ENCODE results near the gene HERPUD1.

Gene HERPUD1

DNA sequence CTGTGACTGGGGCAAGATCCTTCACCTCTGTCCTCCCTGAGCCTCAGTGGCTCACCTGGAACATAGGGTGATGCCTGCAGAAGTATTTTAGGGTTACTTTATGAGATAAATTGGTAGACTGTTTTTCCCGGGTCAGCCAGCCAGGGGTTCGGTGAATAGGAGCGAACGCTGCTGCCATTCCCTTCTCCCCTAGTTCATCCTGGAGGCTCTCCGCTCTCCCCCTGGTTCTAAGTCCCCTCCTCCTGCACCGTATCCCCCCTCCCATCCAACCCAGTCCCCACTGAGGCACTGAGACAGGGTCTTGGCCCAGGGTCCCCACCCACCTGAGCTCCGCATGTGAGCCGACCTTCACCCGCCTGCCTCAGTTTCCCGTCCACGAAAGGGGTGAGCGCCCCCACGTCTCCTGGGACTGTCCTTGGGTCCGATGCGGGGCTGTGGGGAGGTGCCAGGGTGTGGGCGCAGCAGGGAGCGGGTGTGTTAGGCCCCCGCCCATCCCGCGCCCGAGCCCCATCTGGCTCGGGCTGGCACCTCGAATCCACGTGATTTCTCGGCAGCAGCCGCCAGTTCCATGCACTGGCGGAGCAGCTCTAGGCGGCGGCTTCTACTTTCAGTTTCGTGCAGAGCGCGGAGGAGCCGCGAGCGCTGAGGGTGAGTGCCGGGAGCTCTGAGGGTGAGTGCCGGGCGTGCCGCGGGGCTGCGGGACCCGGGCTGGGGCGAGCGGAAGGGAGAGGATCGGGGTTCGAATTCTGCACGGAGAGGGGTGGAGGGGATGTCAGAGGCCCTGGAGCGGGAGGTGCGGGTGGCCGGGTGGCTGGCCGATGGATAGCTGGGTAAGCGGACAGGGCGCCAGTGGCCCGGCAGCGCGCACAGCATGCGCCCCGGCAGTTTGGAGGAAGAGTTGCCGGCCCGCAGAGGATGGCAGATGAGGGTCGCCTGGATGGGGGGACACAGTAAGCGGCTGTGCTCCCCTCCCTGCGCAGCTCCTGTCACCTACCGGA, 57.3 kb downstream of the HERPUD1 start, which contains the start of gene NLRC5:
NLRC5 (plus strand) TSS at position 610 of the 998 bp plus-strand sequence. CDS start 31,156 bp downstream, outside the sequence.
- no peaks in the 10 kb centered on the region for H3K9me3 ChIP-seq (ENCODE audit: control insufficient read depth, insufficient read depth, low read depth, low read length)
- ChIA-PET CTCF (interaction anchor here (0.6 to 2.0 kb wide), 2 partner anchors 24 to 42 kb away, joined by 5 to 11 read pairs; no protein-coding TSS in a partner anchor), POLR2A (interaction anchor here (0.9 to 1.2 kb wide), 5 partner anchors 8 to 103 kb away, joined by 3 to 8 read pairs (median 4); partner anchors contain the start of gene CPNE2)
- H3K4me3 ChIP-seq (ENCODE audit: low read depth, low read length) = peak within 1 kb of the TSS; percentile 64
- peaks cover 4% of the 10 kb centered on the region; the same call in 1 of the 2 replicates for H3K4me1 ChIP-seq (ENCODE audit: control insufficient read depth, insufficient read depth, low read length)
- H3K27ac ChIP-seq (ENCODE audit: extremely low read depth, low read depth, low read length) = no peak within 1 kb of the TSS; the same call in 1 of the 2 replicates
- H3K36me3 ChIP-seq (ENCODE audit: control insufficient read depth in 2 of 2, insufficient read depth in 1 of 2, low read length in 2 of 2) = no peaks in the 10 kb centered on the region
- TF ChIP-seq ZNF76 (tag by site-specific recombination; IDR thresholded peaks at IDR 0.05; ENCODE audit: borderline replicate concordance, low read depth) (peak; percentile 72), ZXDB (tag by site-specific recombination; IDR thresholded peaks at IDR 0.05) (peak; percentile 66), ZNF239 (tag by site-specific recombination; IDR thresholded peaks at IDR 0.05) (no peak), ZNF660 (tag by site-specific recombination; IDR thresholded peaks at IDR 0.05) (peak; percentile 18; the same call in 1 of the 2 replicates), HOXD13 (CRISPR knock-in tag; IDR thresholded peaks at IDR 0.05; ENCODE audit: borderline replicate concordance) (no peak), ZBTB7A (tag by site-specific recombination; IDR thresholded peaks at IDR 0.05; ENCODE audit: low read depth) (0 out of 2 replicates have a peak, but pooled peaks have one; percentile 43), KLF1 (tag by site-specific recombination; IDR thresholded peaks at IDR 0.05) (peak; percentile 99), ZNF621 (tag by site-specific recombination; IDR thresholded peaks at IDR 0.05) (no peak), ZNF2 (tag by site-specific recombination; IDR thresholded peaks at IDR 0.05) (peak; percentile 83; the same call in 1 of the 2 replicates), ZSCAN30 (tag by site-specific recombination; IDR thresholded peaks at IDR 0.05) (no peak; the same call in 1 of the 2 replicates)
- TF ChIP-seq, protein P1, sequence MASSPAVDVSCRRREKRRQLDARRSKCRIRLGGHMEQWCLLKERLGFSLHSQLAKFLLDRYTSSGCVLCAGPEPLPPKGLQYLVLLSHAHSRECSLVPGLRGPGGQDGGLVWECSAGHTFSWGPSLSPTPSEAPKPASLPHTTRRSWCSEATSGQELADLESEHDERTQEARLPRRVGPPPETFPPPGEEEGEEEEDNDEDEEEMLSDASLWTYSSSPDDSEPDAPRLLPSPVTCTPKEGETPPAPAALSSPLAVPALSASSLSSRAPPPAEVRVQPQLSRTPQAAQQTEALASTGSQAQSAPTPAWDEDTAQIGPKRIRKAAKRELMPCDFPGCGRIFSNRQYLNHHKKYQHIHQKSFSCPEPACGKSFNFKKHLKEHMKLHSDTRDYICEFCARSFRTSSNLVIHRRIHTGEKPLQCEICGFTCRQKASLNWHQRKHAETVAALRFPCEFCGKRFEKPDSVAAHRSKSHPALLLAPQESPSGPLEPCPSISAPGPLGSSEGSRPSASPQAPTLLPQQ (tag by site-specific recombination; IDR thresholded peaks at IDR 0.05) = peak; percentile 76
- TF ChIP-seq, protein P2, sequence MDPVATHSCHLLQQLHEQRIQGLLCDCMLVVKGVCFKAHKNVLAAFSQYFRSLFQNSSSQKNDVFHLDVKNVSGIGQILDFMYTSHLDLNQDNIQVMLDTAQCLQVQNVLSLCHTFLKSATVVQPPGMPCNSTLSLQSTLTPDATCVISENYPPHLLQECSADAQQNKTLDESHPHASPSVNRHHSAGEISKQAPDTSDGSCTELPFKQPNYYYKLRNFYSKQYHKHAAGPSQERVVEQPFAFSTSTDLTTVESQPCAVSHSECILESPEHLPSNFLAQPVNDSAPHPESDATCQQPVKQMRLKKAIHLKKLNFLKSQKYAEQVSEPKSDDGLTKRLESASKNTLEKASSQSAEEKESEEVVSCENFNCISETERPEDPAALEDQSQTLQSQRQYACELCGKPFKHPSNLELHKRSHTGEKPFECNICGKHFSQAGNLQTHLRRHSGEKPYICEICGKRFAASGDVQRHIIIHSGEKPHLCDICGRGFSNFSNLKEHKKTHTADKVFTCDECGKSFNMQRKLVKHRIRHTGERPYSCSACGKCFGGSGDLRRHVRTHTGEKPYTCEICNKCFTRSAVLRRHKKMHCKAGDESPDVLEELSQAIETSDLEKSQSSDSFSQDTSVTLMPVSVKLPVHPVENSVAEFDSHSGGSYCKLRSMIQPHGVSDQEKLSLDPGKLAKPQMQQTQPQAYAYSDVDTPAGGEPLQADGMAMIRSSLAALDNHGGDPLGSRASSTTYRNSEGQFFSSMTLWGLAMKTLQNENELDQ (tag by site-specific recombination; IDR thresholded peaks at IDR 0.05; ENCODE audit: low read depth) = no peak
- TF ChIP-seq, protein P3, sequence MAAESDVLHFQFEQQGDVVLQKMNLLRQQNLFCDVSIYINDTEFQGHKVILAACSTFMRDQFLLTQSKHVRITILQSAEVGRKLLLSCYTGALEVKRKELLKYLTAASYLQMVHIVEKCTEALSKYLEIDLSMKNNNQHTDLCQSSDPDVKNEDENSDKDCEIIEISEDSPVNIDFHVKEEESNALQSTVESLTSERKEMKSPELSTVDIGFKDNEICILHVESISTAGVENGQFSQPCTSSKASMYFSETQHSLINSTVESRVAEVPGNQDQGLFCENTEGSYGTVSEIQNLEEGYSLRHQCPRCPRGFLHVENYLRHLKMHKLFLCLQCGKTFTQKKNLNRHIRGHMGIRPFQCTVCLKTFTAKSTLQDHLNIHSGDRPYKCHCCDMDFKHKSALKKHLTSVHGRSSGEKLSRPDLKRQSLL (tag by site-specific recombination; IDR thresholded peaks at IDR 0.05) = peak; percentile 49
- TF ChIP-seq, protein P4, sequence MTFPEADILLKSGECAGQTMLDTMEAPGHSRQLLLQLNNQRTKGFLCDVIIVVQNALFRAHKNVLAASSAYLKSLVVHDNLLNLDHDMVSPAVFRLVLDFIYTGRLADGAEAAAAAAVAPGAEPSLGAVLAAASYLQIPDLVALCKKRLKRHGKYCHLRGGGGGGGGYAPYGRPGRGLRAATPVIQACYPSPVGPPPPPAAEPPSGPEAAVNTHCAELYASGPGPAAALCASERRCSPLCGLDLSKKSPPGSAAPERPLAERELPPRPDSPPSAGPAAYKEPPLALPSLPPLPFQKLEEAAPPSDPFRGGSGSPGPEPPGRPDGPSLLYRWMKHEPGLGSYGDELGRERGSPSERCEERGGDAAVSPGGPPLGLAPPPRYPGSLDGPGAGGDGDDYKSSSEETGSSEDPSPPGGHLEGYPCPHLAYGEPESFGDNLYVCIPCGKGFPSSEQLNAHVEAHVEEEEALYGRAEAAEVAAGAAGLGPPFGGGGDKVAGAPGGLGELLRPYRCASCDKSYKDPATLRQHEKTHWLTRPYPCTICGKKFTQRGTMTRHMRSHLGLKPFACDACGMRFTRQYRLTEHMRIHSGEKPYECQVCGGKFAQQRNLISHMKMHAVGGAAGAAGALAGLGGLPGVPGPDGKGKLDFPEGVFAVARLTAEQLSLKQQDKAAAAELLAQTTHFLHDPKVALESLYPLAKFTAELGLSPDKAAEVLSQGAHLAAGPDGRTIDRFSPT (tag by site-specific recombination; IDR thresholded peaks at IDR 0.05) = 0 out of 2 replicates have a peak, but pooled peaks have one; percentile 43
- TF ChIP-seq, protein P5, sequence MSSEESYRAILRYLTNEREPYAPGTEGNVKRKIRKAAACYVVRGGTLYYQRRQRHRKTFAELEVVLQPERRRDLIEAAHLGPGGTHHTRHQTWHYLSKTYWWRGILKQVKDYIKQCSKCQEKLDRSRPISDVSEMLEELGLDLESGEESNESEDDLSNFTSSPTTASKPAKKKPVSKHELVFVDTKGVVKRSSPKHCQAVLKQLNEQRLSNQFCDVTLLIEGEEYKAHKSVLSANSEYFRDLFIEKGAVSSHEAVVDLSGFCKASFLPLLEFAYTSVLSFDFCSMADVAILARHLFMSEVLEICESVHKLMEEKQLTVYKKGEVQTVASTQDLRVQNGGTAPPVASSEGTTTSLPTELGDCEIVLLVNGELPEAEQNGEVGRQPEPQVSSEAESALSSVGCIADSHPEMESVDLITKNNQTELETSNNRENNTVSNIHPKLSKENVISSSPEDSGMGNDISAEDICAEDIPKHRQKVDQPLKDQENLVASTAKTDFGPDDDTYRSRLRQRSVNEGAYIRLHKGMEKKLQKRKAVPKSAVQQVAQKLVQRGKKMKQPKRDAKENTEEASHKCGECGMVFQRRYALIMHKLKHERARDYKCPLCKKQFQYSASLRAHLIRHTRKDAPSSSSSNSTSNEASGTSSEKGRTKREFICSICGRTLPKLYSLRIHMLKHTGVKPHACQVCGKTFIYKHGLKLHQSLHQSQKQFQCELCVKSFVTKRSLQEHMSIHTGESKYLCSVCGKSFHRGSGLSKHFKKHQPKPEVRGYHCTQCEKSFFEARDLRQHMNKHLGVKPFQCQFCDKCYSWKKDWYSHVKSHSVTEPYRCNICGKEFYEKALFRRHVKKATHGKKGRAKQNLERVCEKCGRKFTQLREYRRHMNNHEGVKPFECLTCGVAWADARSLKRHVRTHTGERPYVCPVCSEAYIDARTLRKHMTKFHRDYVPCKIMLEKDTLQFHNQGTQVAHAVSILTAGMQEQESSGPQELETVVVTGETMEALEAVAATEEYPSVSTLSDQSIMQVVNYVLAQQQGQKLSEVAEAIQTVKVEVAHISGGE (tag by site-specific recombination; conservative IDR thresholded peaks at IDR 0.05; ENCODE audit: low read depth) = peak; percentile 49; the same call in 1 of the 2 replicates
- TF ChIP-seq, protein P6, sequence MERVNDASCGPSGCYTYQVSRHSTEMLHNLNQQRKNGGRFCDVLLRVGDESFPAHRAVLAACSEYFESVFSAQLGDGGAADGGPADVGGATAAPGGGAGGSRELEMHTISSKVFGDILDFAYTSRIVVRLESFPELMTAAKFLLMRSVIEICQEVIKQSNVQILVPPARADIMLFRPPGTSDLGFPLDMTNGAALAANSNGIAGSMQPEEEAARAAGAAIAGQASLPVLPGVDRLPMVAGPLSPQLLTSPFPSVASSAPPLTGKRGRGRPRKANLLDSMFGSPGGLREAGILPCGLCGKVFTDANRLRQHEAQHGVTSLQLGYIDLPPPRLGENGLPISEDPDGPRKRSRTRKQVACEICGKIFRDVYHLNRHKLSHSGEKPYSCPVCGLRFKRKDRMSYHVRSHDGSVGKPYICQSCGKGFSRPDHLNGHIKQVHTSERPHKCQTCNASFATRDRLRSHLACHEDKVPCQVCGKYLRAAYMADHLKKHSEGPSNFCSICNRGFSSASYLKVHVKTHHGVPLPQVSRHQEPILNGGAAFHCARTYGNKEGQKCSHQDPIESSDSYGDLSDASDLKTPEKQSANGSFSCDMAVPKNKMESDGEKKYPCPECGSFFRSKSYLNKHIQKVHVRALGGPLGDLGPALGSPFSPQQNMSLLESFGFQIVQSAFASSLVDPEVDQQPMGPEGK (tag by site-specific recombination; IDR thresholded peaks at IDR 0.05) = peak; percentile 66
- TF ChIP-seq, protein P7, sequence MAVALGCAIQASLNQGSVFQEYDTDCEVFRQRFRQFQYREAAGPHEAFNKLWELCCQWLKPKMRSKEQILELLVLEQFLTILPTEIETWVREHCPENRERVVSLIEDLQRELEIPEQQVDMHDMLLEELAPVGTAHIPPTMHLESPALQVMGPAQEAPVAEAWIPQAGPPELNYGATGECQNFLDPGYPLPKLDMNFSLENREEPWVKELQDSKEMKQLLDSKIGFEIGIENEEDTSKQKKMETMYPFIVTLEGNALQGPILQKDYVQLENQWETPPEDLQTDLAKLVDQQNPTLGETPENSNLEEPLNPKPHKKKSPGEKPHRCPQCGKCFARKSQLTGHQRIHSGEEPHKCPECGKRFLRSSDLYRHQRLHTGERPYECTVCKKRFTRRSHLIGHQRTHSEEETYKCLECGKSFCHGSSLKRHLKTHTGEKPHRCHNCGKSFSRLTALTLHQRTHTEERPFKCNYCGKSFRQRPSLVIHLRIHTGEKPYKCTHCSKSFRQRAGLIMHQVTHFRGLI (tag by site-specific recombination; IDR thresholded peaks at IDR 0.05) = peak; percentile 96

All from HEK293 (cell line).